AG04450 (cell line): Measurements from ENCODE around the gene ARHGEF18. TPM values are rescaled to one million over a fixed set of nuclear protein-coding genes. Genes with fewer than 3 reads are reported as not detected.
A peak's percentile ranks its signal among the peaks of the same experiment; 100 is the strongest.
"Not testable (repeated sequence)": the region's sequence is repeated elsewhere in the genome, so short reads cannot be mapped to it uniquely, and the experiment has no call there.

Source experiments
- CTCF ChIA-PET: fragments of 300-600, 350-600 bp; formaldehyde crosslinking; extraction: SDS; loops from one replicate; lab custom pipeline; 2022; ENCODE audit warnings: antibody characterized with exemption, inconsistent platforms; lab: Charles Lee
- POLR2A ChIA-PET: fragments of 350-600 bp; formaldehyde crosslinking; extraction: SDS; loops from one replicate; lab custom pipeline; 2021; ENCODE audit warnings: antibody characterized with exemption, inconsistent platforms; lab: Yijun Ruan, JAX
- DNase-seq: peaks from one replicate; pipeline ENCODE4 v3.0.0-alpha.2; 2011; ENCODE audit warnings: low read depth, low spot score
- H3K27ac ChIP-seq: one replicate; pipeline ENCODE4 v1.5.1; 2012; ENCODE audit warnings: low read depth, low read length, control low read depth
- H3K27me3 ChIP-seq: one replicate; pipeline ENCODE4 v1.6.0; 2012; ENCODE audit warnings: low read length; ENCODE audit not compliant: control insufficient read depth, insufficient read depth
- H3K4me3 ChIP-seq: 2 replicates; pipeline ENCODE4 v1.5.1; 2011; ENCODE audit warnings: mild to moderate bottlenecking, low read depth, low read length, control low read depth
- H3K9me3 ChIP-seq: 2 replicates; pipeline ENCODE4 v1.5.1; 2012; ENCODE audit warnings: low read length; ENCODE audit not compliant: control insufficient read depth, insufficient read depth
- polyA plus RNA-seq: library from polyadenylated mRNA; depleted of rRNA; stranded (reverse); fragments of >200 nt; gene quantifications from 2 replicates; pipeline ENCODE4 v1.2.3, GENCODE V29; 2011
- TF ChIP-seq, protein P1 (sequence below): IDR thresholded peaks from 2 replicates; pipeline ENCODE4 v1.5.1; 2011; ENCODE audit warnings: low read depth, low read length, control low read depth, inconsistent platforms

Gene ARHGEF18
- polyA plus RNA-seq, 1 experiment = 4.9 TPM

DNA sequence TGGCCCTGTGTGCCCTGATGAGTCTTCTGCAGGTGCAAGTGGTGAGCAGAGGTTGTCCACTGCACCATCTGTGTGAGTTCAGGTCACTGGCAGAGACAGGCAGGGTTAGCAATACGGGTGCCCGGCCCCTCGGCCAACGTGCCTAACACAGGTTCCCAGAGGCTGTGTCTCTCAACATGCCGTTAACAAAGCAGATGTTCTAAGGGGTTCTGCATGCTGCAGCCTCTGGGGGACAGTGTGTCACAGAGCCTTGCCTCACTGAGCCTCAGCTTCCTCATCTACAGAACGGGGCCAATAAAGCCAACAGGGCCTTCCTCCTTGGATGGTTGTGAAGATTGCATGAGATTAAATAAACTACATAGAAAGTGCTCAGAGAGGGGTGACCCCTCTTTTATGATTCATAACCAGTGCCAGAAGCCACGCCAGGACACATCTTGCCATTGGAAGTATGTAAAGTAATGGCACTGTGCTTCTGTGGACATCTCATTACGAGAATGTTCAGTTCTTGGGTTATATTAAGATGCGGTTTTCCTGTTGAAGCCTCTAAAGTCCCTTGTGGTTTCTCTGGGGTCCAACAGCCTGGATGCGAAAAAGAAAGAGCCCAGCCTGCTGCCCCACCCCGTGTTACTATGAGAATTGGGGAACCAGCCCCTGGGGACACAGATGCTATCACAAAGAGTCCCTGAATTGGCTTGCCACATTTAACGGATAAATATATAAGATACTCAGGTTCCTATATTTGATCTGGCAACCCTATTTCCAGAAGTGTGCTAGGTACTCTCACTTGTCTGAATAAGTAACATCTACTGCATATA lies 11.2 kb upstream of the ARHGEF18 start:
- TF ChIP-seq, protein P1, sequence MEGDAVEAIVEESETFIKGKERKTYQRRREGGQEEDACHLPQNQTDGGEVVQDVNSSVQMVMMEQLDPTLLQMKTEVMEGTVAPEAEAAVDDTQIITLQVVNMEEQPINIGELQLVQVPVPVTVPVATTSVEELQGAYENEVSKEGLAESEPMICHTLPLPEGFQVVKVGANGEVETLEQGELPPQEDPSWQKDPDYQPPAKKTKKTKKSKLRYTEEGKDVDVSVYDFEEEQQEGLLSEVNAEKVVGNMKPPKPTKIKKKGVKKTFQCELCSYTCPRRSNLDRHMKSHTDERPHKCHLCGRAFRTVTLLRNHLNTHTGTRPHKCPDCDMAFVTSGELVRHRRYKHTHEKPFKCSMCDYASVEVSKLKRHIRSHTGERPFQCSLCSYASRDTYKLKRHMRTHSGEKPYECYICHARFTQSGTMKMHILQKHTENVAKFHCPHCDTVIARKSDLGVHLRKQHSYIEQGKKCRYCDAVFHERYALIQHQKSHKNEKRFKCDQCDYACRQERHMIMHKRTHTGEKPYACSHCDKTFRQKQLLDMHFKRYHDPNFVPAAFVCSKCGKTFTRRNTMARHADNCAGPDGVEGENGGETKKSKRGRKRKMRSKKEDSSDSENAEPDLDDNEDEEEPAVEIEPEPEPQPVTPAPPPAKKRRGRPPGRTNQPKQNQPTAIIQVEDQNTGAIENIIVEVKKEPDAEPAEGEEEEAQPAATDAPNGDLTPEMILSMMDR = no peak
- ChIA-PET POLR2A (no interaction called here), CTCF (interaction anchor here (0.6 to 1.2 kb wide), 3 partner anchors 235 to 906 kb away, joined by 3 to 5 read pairs (median 5); no protein-coding TSS in a partner anchor)
- Histone ChIP-seq H3K4me3 (no peak overlapping the region), H3K27ac (no peak overlapping the region), H3K9me3 (no peaks in the 10 kb centered on the region), H3K27me3 (no peaks in the 10 kb centered on the region)
- no peak for DNase-seq

DNA sequence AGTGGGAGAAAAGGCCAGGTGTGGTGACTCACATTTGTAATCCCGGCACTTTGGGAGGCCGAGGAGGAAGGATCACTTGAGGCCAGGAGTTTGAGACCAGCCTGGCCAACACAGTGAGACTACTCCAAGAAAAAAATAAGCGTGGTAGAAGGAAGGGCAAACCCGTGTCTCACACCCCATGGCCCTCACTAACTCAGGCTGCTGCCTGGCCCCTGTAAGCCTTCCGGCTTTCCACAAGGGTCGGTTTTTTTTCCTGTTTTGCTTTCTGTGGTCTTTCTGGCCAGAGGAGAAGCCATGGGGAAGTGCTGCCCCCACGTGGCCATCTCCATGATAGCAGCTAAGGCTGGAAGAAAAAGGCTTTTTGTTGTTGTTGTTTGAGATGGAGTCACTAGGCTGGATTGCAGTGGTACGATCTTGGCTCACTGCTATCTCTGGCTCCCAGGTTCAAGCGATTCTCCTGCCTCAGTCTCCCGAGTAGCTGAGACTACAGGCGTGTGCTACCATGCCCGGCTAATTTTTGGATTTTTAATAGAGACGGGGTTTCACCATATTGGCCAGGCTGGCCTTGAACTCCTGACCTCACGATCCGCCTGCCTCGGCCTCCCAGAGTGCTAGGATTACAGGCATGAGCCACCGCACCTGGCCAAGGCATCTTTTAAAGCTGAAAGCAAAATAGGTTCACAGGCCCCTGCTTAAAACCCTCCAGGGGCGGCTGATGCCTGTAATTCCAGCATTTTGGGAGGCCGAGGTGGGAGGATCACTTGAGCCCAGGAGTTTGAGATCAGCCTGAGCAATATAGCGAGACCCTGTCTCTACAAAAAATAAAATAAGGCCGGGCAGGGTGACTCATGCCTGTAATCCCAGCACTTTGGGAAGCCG lies 7.5 kb upstream of the ARHGEF18 start:
- Histone ChIP-seq H3K9me3 (no peaks in the 10 kb centered on the region), H3K27ac (no peak overlapping the region), H3K4me3 (no peak overlapping the region), H3K27me3 (no peaks in the 10 kb centered on the region)
- ChIA-PET POLR2A (interaction anchor here (0.6 kb wide), 1 partner anchor 270 kb away, joined by 4 read pairs; no protein-coding TSS in a partner anchor), CTCF (interaction anchor here (0.5 to 4.0 kb wide), 29 partner anchors 11 to 806 kb away, joined by 3 to 57 read pairs (median 3); partner anchors contain the start of gene MCOLN1)
- DNase-seq = peak; percentile 51
- TF ChIP-seq, protein P1 = peak; percentile 91

DNA sequence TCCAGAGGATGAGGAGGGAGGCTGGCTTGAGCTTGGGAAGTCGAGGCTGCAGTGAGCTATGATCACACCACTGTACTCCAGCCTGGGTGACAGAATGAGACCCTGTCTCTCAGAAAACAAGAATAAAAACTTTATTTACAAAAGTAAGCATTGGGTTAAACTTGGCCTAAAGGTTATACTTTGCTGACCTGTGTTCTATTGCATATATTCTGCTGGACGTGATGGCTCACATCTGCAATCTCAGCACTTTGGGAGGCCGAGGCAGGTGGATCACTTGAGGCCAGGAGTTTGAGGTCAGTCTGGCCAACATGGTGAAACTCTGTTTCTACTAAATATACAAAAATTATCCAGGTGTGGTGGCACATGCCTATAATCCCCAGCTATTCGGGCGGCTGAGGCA lies 6.6 kb upstream of the ARHGEF18 start:
- no peak for DNase-seq
- ChIA-PET POLR2A (interaction anchor here (0.6 kb wide), 1 partner anchor 271 kb away, joined by 4 read pairs; no protein-coding TSS in a partner anchor), CTCF (interaction anchor here (1.1 to 4.0 kb wide), 6 partner anchors 12 to 242 kb away, joined by 3 to 57 read pairs (median 16); no protein-coding TSS in a partner anchor)
- TF ChIP-seq, protein P1 = no peak
- no peaks in the 10 kb centered on the region for H3K9me3 ChIP-seq
- no peak overlapping the region for H3K4me3 ChIP-seq
- H3K27ac ChIP-seq = no peak overlapping the region
- H3K27me3 ChIP-seq = no peaks in the 10 kb centered on the region

DNA sequence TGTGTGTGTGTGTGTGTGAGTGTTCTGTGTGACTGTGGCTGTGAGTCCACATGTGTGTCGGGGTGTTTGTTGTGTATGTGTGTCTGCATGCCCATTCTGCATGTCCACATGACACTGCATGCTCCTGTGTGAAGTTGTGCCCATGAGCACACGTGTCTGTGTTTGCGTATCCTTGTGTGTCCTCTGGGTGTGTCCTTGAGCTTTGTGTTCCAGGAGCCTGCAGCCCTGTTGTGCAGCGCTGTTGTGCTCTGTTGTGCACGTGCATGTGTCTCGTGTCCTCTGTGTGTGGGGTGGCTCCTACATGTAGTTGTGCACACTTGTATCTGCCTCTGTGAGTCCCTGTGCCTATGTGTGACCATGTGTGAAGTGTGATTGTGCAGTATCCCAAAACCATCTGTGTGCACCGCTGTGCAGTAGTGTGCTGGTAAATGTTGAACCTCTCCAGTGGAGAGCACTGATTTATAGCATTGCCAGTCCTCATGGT lies 2.2 kb upstream of the ARHGEF18 start:
- ChIA-PET CTCF (no interaction called here), POLR2A (no interaction called here)
- Histone ChIP-seq H3K27ac (no peak overlapping the region), H3K27me3 (no peaks in the 10 kb centered on the region), H3K9me3 (peaks cover 12% of the 10 kb centered on the region; the same call in 1 of the 2 replicates), H3K4me3 (no peak overlapping the region)
- TF ChIP-seq, protein P1 = no peak
- DNase-seq = no peak

DNA sequence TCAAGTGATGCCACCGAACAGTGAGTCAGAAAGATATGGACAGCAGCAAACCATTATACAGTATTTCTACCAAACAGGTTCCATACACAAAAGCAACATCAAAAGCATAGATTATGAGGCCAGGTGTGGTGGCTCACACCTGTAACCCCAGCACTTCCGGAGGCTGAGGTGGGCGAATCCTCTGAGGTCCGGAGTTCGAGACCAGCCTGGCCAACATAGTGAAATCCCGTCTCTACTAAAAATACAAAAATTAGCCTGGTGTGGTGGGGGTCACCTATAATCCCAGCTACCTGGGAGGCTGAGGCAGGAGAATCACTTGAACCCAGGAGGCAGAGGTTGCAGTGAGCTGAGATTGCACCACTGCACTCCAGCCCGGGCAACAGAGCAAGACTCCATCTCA lies 1.7 kb upstream of the ARHGEF18 start:
- H3K9me3 ChIP-seq = peaks cover 12% of the 10 kb centered on the region; the same call in 1 of the 2 replicates
- POLR2A ChIA-PET, H3K4me3 ChIP-seq, H3K27me3 ChIP-seq, H3K27ac ChIP-seq, CTCF ChIA-PET, DNase-seq: not testable (repeated sequence)
